WTC11 (cell line): Measurements from ENCODE around the gene ALCAM. TPM values are rescaled to one million over a fixed set of nuclear protein-coding genes. Genes with fewer than 3 reads are reported as not detected.

Source experiments
- ATAC-seq: fragments of 200-7000 bp; cut with Tn5 transposase; 2 replicates; pipeline ENCODE4 v1.10.0; 2021; ENCODE audit warnings: mild to moderate bottlenecking, moderate library complexity
- CTCF ChIA-PET: fragments of 300-600 bp; sonication (Branson Sonifier 250); formaldehyde crosslinking; loops from one replicate; lab custom pipeline; 2021; ENCODE audit warnings: antibody characterized with exemption; lab: Charles Lee
- POLR2A ChIA-PET: fragments of 350-600 bp; sonication (Branson Sonifier 250); formaldehyde crosslinking; loops from one replicate; lab custom pipeline; 2021; ENCODE audit warnings: antibody characterized with exemption; lab: Charles Lee
- DNase-seq: peaks from one replicate; pipeline ENCODE4 v3.0.0; 2021; ENCODE audit warnings: low spot score
- H3K27ac Mint-ChIP-seq: 2 replicates; pipeline ENCODE4 v1.8.0; 2021; ENCODE audit warnings: mixed read lengths
- H3K27me3 Mint-ChIP-seq: 2 replicates; pipeline ENCODE4 v1.8.0; 2021; ENCODE audit warnings: low read depth, mild to moderate bottlenecking, moderate library complexity, mixed read lengths
- H3K36me3 Mint-ChIP-seq: 2 replicates; pipeline ENCODE4 v1.8.0; 2021; ENCODE audit warnings: mixed read lengths
- H3K4me1 Mint-ChIP-seq: 2 replicates; pipeline ENCODE4 v1.8.0; 2022; ENCODE audit warnings: mixed read lengths
- H3K4me3 Mint-ChIP-seq: 2 replicates; pipeline ENCODE4 v1.8.0; 2021; ENCODE audit warnings: mild to moderate bottlenecking, moderate library complexity, mixed read lengths
- H3K9me3 Mint-ChIP-seq: 2 replicates; pipeline ENCODE4 v1.8.0; 2021; ENCODE audit warnings: mixed read lengths
- ATF1 ChIP-seq: sonication (generic); formaldehyde crosslinking; IDR thresholded peaks from 2 replicates; pipeline ENCODE4 v1.8.1; 2023; ENCODE audit warnings: mild to moderate bottlenecking, moderate library complexity, missing genetic modification reagents
- ATF3 ChIP-seq: sonication (generic); formaldehyde crosslinking; conservative IDR thresholded peaks from 2 replicates; pipeline ENCODE4 v1.8.1; 2022; ENCODE audit warnings: mild to moderate bottlenecking, missing genetic modification reagents
- CREM ChIP-seq: sonication (generic); formaldehyde crosslinking; IDR thresholded peaks from 2 replicates; pipeline ENCODE4 v1.8.1; 2022; ENCODE audit warnings: mild to moderate bottlenecking, missing genetic modification reagents, moderate library complexity
- ELF4 ChIP-seq: sonication (generic); formaldehyde crosslinking; IDR thresholded peaks from 2 replicates; pipeline ENCODE4 v1.8.1; 2022; ENCODE audit warnings: low read depth, mild to moderate bottlenecking, moderate library complexity, missing genetic modification reagents
- FOXJ3 ChIP-seq: sonication (generic); formaldehyde crosslinking; IDR thresholded peaks from 2 replicates; pipeline ENCODE4 v1.9.0; 2021; ENCODE audit warnings: missing genetic modification reagents, mild to moderate bottlenecking, borderline replicate concordance
- FOXK1 ChIP-seq: sonication (generic); formaldehyde crosslinking; IDR thresholded peaks from 2 replicates; pipeline ENCODE4 v1.8.0; 2022; ENCODE audit warnings: mild to moderate bottlenecking, moderate library complexity, missing genetic modification reagents
- GRHL2 ChIP-seq: fragments of 250-450 bp; sonication (Bioruptor Pico); IDR thresholded peaks from 2 replicates; pipeline ENCODE4 v1.8.0; 2022; ENCODE audit warnings: mild to moderate bottlenecking, moderate library complexity; ENCODE audit not compliant: insufficient replicate concordance, severe bottlenecking
- GTF2I ChIP-seq: fragments of 250-450 bp; sonication (Bioruptor Pico); conservative IDR thresholded peaks from 2 replicates; pipeline ENCODE4 v1.4.0; 2021; ENCODE audit warnings: mild to moderate bottlenecking
- NFATC4 ChIP-seq: fragments of 250-450 bp; sonication (Bioruptor Pico); IDR thresholded peaks from 2 replicates; pipeline ENCODE4 v1.9.0; 2021; ENCODE audit warnings: mild to moderate bottlenecking
- NFE2L1 ChIP-seq: sonication (generic); formaldehyde crosslinking; IDR thresholded peaks from 2 replicates; pipeline ENCODE4 v1.8.1; 2023; ENCODE audit warnings: missing genetic modification reagents
- NFYB ChIP-seq: sonication (generic); formaldehyde crosslinking; conservative IDR thresholded peaks from 2 replicates; pipeline ENCODE4 v1.8.0; 2022; ENCODE audit warnings: low read depth, missing genetic modification reagents
- NR3C1 ChIP-seq: sonication (generic); formaldehyde crosslinking; conservative IDR thresholded peaks from 2 replicates; pipeline ENCODE4 v1.8.1; 2023; ENCODE audit warnings: low read depth, mild to moderate bottlenecking, missing genetic modification reagents
- OVOL2 ChIP-seq: fragments of 250-450 bp; sonication (Bioruptor Pico); IDR thresholded peaks from 2 replicates; pipeline ENCODE4 v1.9.0; 2021; ENCODE audit warnings: mild to moderate bottlenecking, borderline replicate concordance
- PRRX2 ChIP-seq: fragments of 250-450 bp; sonication (Bioruptor Pico); IDR thresholded peaks from 2 replicates; pipeline ENCODE4 v1.8.0; 2021; ENCODE audit warnings: mild to moderate bottlenecking
- ZNF512 ChIP-seq: sonication (generic); formaldehyde crosslinking; IDR thresholded peaks from 2 replicates; pipeline ENCODE4 v1.8.1; 2022; ENCODE audit warnings: missing genetic modification reagents, borderline replicate concordance
- total RNA-seq: library from RNA; stranded (reverse); gene quantifications from 3 replicates; pipeline ENCODE4 v1.2.3, GENCODE V29; 2021
- TF ChIP-seq, protein P1 (sequence below): fragments of 250-450 bp; sonication (Bioruptor Pico); IDR thresholded peaks from 2 replicates; pipeline ENCODE4 v1.9.0; 2021; ENCODE audit warnings: mild to moderate bottlenecking
- TF ChIP-seq, protein P2 (sequence below): sonication (generic); formaldehyde crosslinking; IDR thresholded peaks from 2 replicates; pipeline ENCODE4 v1.8.0; 2022; ENCODE audit warnings: mild to moderate bottlenecking, missing genetic modification reagents
- TF ChIP-seq, protein P3 (sequence below): sonication (generic); formaldehyde crosslinking; IDR thresholded peaks from 2 replicates; pipeline ENCODE4 v1.8.1; 2022; ENCODE audit warnings: mild to moderate bottlenecking, moderate library complexity, missing genetic modification reagents
- TF ChIP-seq, protein P4 (sequence below): fragments of 250-450 bp; sonication (Bioruptor Pico); conservative IDR thresholded peaks from 2 replicates; pipeline ENCODE4 v1.9.0; 2021; ENCODE audit warnings: mild to moderate bottlenecking
- TF ChIP-seq, protein P5 (sequence below): sonication (generic); formaldehyde crosslinking; IDR thresholded peaks from 2 replicates; pipeline ENCODE4 v1.8.0; 2022; ENCODE audit warnings: mild to moderate bottlenecking, missing genetic modification reagents
- TF ChIP-seq, protein P6 (sequence below): fragments of 250-450 bp; sonication (Bioruptor Pico); IDR thresholded peaks from 2 replicates; pipeline ENCODE4 v1.8.0; 2021; ENCODE audit warnings: mild to moderate bottlenecking

ALCAM gene
- total RNA-seq, 1 experiment from 2014 or later, result 30.7 TPM

DNA sequence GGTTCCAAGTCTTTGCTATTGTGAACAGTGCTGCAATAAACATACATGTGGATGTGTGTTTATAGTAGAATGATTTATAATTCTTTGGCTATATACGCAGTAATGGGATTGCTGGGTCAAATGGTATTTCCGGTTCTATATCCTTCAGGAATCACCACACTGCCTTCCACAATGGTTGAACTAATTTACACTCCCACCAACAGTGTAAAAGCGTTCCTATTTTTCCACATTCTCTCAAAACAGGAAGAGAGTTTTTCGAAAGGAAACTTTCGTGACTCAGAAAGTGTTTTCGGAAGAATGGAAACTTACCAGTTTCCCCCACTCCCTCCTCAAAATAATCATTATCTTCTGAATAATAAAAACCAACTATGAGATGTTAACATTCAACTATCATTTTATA lies 205.8 kb downstream of the ALCAM start:
- no peaks in the 10 kb centered on the region for H3K4me1 Mint-ChIP-seq
- no peaks in the 10 kb centered on the region for H3K27me3 Mint-ChIP-seq
- no peak overlapping the region for H3K27ac Mint-ChIP-seq
- ChIA-PET CTCF (no interaction called here), POLR2A (no interaction called here)
- H3K36me3 Mint-ChIP-seq, result peaks cover 8% of the 10 kb centered on the region
- TF ChIP-seq OVOL2 (CRISPR knock-in tag) (no peak), ELF4 (CRISPR knock-in tag) (no peak), ZNF512 (no peak), ATF3 (CRISPR knock-in tag) (no peak), NFE2L1 (CRISPR knock-in tag) (no peak), FOXK1 (no peak), PRRX2 (CRISPR knock-in tag) (no peak), GTF2I (no peak)
- TF ChIP-seq, protein P1, sequence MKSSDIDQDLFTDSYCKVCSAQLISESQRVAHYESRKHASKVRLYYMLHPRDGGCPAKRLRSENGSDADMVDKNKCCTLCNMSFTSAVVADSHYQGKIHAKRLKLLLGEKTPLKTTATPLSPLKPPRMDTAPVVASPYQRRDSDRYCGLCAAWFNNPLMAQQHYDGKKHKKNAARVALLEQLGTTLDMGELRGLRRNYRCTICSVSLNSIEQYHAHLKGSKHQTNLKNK (CRISPR knock-in tag), result no peak
- TF ChIP-seq, protein P2, sequence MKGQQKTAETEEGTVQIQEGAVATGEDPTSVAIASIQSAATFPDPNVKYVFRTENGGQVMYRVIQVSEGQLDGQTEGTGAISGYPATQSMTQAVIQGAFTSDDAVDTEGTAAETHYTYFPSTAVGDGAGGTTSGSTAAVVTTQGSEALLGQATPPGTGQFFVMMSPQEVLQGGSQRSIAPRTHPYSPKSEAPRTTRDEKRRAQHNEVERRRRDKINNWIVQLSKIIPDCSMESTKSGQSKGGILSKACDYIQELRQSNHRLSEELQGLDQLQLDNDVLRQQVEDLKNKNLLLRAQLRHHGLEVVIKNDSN, result no peak
- TF ChIP-seq, protein P3, sequence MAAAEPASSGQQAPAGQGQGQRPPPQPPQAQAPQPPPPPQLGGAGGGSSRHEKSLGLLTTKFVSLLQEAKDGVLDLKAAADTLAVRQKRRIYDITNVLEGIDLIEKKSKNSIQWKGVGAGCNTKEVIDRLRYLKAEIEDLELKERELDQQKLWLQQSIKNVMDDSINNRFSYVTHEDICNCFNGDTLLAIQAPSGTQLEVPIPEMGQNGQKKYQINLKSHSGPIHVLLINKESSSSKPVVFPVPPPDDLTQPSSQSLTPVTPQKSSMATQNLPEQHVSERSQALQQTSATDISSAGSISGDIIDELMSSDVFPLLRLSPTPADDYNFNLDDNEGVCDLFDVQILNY (CRISPR knock-in tag), result no peak
- H3K9me3 Mint-ChIP-seq, result 0 out of 2 replicates have a peak, but pooled peaks cover 3% of the 10 kb centered on the region
- no peak overlapping the region for H3K4me3 Mint-ChIP-seq
- DNase-seq, result no peak
- no peak for ATAC-seq

GRCh38 chr3:105579439-105579838 lies 212.7 kb downstream of the ALCAM start:
- no peak overlapping the region for H3K27ac Mint-ChIP-seq
- DNase-seq (no peak), ATAC-seq (no peak)
- no peaks in the 10 kb centered on the region for H3K27me3 Mint-ChIP-seq
- peaks cover 5% of the 10 kb centered on the region; the same call in 1 of the 2 replicates for H3K36me3 Mint-ChIP-seq
- H3K4me1 Mint-ChIP-seq, result no peaks in the 10 kb centered on the region
- H3K4me3 Mint-ChIP-seq, result no peak overlapping the region
- POLR2A ChIA-PET, result no interaction called here
- no peak for TF ChIP-seq NFYB
- TF ChIP-seq, all 79 proteins: peak for 0
- peaks cover 18% of the 10 kb centered on the region for H3K9me3 Mint-ChIP-seq
- CTCF ChIA-PET, result no interaction called here

DNA sequence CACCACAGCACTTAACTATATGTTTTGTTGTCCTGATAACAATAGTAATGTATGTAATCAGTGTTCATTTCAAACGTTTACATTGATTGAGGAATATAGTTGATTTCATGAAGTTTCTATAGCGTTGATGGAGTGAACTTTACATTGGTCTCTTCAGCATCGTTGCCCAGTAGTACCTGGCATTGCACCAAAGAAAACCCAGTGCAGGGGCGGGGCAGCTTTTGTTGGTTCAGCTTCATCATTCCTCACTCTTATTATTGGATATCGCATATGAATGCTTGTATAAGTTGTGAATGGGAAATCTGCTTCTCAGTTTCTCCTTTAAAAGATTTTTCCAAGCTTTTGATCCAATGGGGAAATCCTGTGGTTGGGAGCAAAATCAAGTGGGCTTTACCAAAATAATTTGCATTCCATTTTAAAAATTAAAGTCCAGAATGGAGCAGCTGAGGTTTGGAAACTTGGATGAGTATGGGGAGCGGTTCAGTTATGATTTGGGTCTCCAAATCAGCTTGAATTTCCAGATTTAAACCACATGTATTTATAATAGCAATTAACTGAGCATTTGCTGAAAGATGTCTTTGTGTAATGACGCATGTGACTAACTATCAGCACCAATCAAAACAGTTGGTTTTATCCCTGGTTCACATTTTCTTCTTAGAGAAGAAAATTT lies 213.7 kb downstream of the ALCAM start:
- Mint-ChIP-seq H3K9me3 (peaks cover 18% of the 10 kb centered on the region), H3K4me3 (no peak overlapping the region), H3K4me1 (no peaks in the 10 kb centered on the region), H3K36me3 (peaks cover 5% of the 10 kb centered on the region; the same call in 1 of the 2 replicates), H3K27me3 (no peaks in the 10 kb centered on the region), H3K27ac (no peak overlapping the region)
- CTCF ChIA-PET, result no interaction called here
- DNase-seq (no peak), ATAC-seq (no peak)
- POLR2A ChIA-PET, result no interaction called here
- TF ChIP-seq, protein P4, sequence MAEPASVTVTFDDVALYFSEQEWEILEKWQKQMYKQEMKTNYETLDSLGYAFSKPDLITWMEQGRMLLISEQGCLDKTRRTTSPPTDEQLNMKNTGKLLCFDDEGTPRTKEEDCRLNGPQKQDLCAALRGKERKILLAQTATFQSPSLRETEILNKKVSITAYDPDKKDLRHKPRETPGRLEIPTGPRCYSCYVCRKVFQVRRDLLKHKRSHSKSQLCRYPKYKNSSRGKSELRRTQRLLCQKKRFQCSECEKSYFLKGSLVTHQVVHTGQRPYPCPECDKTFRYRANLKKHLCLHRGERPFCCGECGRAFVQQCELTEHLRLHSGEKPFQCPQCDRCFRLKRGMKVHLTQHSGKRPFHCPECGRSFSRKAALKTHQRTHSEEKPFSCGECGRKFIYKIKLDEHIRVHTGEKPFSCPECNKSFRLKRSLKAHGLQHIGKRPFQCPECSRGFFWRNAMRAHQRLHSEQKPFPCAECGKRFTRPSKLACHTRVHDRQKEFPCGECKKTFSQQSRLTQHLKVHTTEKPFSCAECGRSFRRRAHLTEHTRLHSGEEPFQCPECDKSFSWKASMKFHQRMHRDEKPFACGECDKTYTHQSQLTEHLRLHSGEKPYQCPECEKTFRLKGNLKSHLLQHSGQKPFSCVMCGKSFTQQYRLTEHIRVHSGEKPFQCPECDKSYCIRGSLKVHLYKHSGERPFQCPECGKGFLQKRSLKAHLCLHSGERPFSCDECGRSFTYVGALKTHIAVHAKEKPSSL, result no peak
- no peak for TF ChIP-seq FOXJ3 (CRISPR knock-in tag)
- no peak for TF ChIP-seq GRHL2 (CRISPR knock-in tag)
- TF ChIP-seq NFATC4 (CRISPR knock-in tag), result no peak
- TF ChIP-seq ATF1 (CRISPR knock-in tag), result no peak
- TF ChIP-seq NR3C1 (CRISPR knock-in tag), result no peak
- TF ChIP-seq, protein P5, sequence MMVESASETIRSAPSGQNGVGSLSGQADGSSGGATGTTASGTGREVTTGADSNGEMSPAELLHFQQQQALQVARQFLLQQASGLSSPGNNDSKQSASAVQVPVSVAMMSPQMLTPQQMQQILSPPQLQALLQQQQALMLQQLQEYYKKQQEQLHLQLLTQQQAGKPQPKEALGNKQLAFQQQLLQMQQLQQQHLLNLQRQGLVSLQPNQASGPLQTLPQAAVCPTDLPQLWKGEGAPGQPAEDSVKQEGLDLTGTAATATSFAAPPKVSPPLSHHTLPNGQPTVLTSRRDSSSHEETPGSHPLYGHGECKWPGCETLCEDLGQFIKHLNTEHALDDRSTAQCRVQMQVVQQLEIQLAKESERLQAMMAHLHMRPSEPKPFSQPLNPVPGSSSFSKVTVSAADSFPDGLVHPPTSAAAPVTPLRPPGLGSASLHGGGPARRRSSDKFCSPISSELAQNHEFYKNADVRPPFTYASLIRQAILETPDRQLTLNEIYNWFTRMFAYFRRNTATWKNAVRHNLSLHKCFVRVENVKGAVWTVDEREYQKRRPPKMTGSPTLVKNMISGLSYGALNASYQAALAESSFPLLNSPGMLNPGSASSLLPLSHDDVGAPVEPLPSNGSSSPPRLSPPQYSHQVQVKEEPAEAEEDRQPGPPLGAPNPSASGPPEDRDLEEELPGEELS, result no peak
- no peak for TF ChIP-seq CREM
- TF ChIP-seq, protein P6, sequence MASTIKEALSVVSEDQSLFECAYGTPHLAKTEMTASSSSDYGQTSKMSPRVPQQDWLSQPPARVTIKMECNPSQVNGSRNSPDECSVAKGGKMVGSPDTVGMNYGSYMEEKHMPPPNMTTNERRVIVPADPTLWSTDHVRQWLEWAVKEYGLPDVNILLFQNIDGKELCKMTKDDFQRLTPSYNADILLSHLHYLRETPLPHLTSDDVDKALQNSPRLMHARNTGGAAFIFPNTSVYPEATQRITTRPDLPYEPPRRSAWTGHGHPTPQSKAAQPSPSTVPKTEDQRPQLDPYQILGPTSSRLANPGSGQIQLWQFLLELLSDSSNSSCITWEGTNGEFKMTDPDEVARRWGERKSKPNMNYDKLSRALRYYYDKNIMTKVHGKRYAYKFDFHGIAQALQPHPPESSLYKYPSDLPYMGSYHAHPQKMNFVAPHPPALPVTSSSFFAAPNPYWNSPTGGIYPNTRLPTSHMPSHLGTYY (CRISPR knock-in tag), result no peak
